H1 (cell line): Measurements from ENCODE around the gene ZNF407. TPM values are rescaled to one million over a fixed set of nuclear protein-coding genes. Genes with fewer than 3 reads are reported as not detected.

Experiments used
- CTCF ChIA-PET: fragments of 300-600 bp; sonication (Branson Sonifier 250); formaldehyde crosslinking; loops from one replicate; lab custom pipeline; 2021; ENCODE audit not compliant: partially characterized antibody; lab: Charles Lee
- POLR2A ChIA-PET: fragments of 300-600 bp; sonication (Branson Sonifier 250); formaldehyde crosslinking; loops from one replicate; lab custom pipeline; 2021; ENCODE audit warnings: inconsistent platforms; ENCODE audit not compliant: partially characterized antibody; lab: Charles Lee
- DNase-seq, 2 experiments: peaks; one replicate each; pipeline versions ENCODE4 v3.0.0 to v3.0.0-alpha.2; 2010 to 2022; ENCODE audit warnings: low spot score in 2 of 2, low read depth in 1 of 2, mixed read lengths in 1 of 2
- FAIRE-seq: peaks from 2 replicates; lab custom pipeline; 2011; peaks lifted over from hg19 to GRCh38; lab: Jason Lieb, UNC
- H2AFZ ChIP-seq: 2 replicates; pipeline ENCODE4 v1.8.1; 2012; ENCODE audit warnings: low read length, inconsistent platforms
- H2AK5ac ChIP-seq: 2 replicates; pipeline ENCODE4 v1.6.1; 2013; ENCODE audit warnings: low read depth, low read length
- H2BK120ac ChIP-seq: replicated peaks from 2 replicates; pipeline ENCODE3; 2013; ENCODE audit warnings: low read depth, low read length, inconsistent platforms
- H2BK12ac ChIP-seq: 2 replicates; pipeline ENCODE4 v1.6.1; 2013; ENCODE audit warnings: low read depth, low read length
- H2BK15ac ChIP-seq: 2 replicates; pipeline ENCODE4 v1.6.1; 2013; ENCODE audit warnings: low read length
- H2BK20ac ChIP-seq: 2 replicates; pipeline ENCODE4 v1.6.1; 2013; ENCODE audit warnings: low read length
- H2BK5ac ChIP-seq: 2 replicates; pipeline ENCODE4 v1.6.1; 2013; ENCODE audit warnings: low read depth, low read length
- H3K14ac ChIP-seq: 2 replicates; pipeline ENCODE4 v1.6.1; 2013; ENCODE audit warnings: inconsistent platforms; ENCODE audit not compliant: insufficient read length
- H3K18ac ChIP-seq: 2 replicates; pipeline ENCODE4 v1.6.1; 2013; ENCODE audit warnings: low read length; ENCODE audit errors: extremely low read depth
- H3K23ac ChIP-seq: 2 replicates; pipeline ENCODE4 v1.6.1; 2013; ENCODE audit warnings: inconsistent platforms; ENCODE audit not compliant: insufficient read length
- H3K23me2 ChIP-seq: 2 replicates; pipeline ENCODE4 v1.6.1; 2013; ENCODE audit warnings: low read depth, low read length
- H3K27ac ChIP-seq: 2 replicates; pipeline ENCODE4 v1.6.1; 2011; ENCODE audit warnings: low read depth, low read length, inconsistent platforms
- H3K27me3 ChIP-seq, 4 experiments: replicated peaks in 1 of 4; 1 replicate in 1 of 4; 2 replicates in 3 of 4; pipeline versions ENCODE4 v1.6.1 to v1.8.1; 2011 to 2013; ENCODE audit warnings: low read length in 3 of 4, mild to moderate bottlenecking in 3 of 4, inconsistent platforms in 2 of 4, mixed read lengths in 2 of 4, moderate library complexity in 1 of 4; ENCODE audit not compliant: control insufficient read depth in 3 of 4, insufficient read depth in 3 of 4; ENCODE audit errors: extremely low read depth in 1 of 4
- H3K36me3 ChIP-seq, 4 experiments: 2 replicates each; pipeline versions ENCODE4 v1.6.1 to v1.8.1; 2011 to 2013; ENCODE audit warnings: mild to moderate bottlenecking in 4 of 4, low read length in 3 of 4, moderate library complexity in 2 of 4, control low read depth in 1 of 4, inconsistent platforms in 1 of 4; ENCODE audit not compliant: insufficient read depth in 4 of 4, control insufficient read depth in 2 of 4
- H3K4ac ChIP-seq: replicated peaks from 2 replicates; pipeline ENCODE3; 2013; ENCODE audit warnings: low read length, low read depth, mixed read lengths, inconsistent platforms; ENCODE audit not compliant: insufficient read length
- H3K4me1 ChIP-seq, 4 experiments: replicated peaks in 1 of 4; 1 replicate in 1 of 4; 2 replicates in 3 of 4; pipeline versions ENCODE4 v1.6.1 to v1.8.1; 2011 to 2013; ENCODE audit warnings: low read length in 3 of 4, inconsistent platforms in 2 of 4, mixed read lengths in 1 of 4; ENCODE audit not compliant: insufficient read depth in 4 of 4, control insufficient read depth in 3 of 4
- H3K4me2 ChIP-seq, 2 experiments: 2 replicates each; pipeline versions ENCODE4 v1.6.1 to v1.8.1; 2011 to 2013; ENCODE audit warnings: low read depth in 2 of 2, low read length in 2 of 2, control low read depth in 1 of 2, inconsistent platforms in 1 of 2, mild to moderate bottlenecking in 1 of 2; ENCODE audit not compliant: insufficient read depth in 1 of 2
- H3K4me3 ChIP-seq, 4 experiments: fragments of 200-600, 300-600 bp in 1 of 4; sonication (generic), shearing (Covaris generic), sonication (Bioruptor Twin) in 1 of 4; 2 replicates each; pipeline versions ENCODE4 v1.5.1 to v1.8.1; 2011 to 2016; ENCODE audit warnings: low read length in 4 of 4, low read depth in 3 of 4, control low read depth in 2 of 4, inconsistent platforms in 2 of 4, mild to moderate bottlenecking in 2 of 4, mixed read lengths in 1 of 4, moderate library complexity in 1 of 4; ENCODE audit not compliant: insufficient read depth in 2 of 4; ENCODE audit errors: extremely low read depth in 1 of 4
- H3K56ac ChIP-seq: replicated peaks from 2 replicates; pipeline ENCODE3; 2013; ENCODE audit warnings: low read depth, mild to moderate bottlenecking, mixed read lengths, low read length, inconsistent platforms; ENCODE audit not compliant: insufficient read length
- H3K79me1 ChIP-seq: 2 replicates; pipeline ENCODE4 v1.6.1; 2013; ENCODE audit warnings: low read depth, low read length, control low read depth
- H3K79me2 ChIP-seq, 2 experiments: 2 replicates each; pipeline versions ENCODE4 v1.6.1 to v1.8.1; 2012 to 2013; ENCODE audit warnings: low read length in 2 of 2, mild to moderate bottlenecking in 2 of 2, inconsistent platforms in 1 of 2; ENCODE audit not compliant: insufficient read depth in 2 of 2, control insufficient read depth in 1 of 2
- H3K9ac ChIP-seq, 4 experiments: replicated peaks in 1 of 4; 1 replicate in 1 of 4; 2 replicates in 3 of 4; pipeline versions ENCODE4 v1.6.1 to v1.8.1; 2011 to 2013; ENCODE audit warnings: low read depth in 3 of 4, low read length in 3 of 4, control low read depth in 2 of 4, mild to moderate bottlenecking in 2 of 4, moderate library complexity in 2 of 4, inconsistent platforms in 1 of 4; ENCODE audit errors: extremely low read depth in 1 of 4
- H3K9me3 ChIP-seq, 2 experiments: 2 replicates each; pipeline versions ENCODE4 v1.6.1 to v1.8.1; 2012 to 2013; ENCODE audit warnings: mild to moderate bottlenecking in 2 of 2, moderate library complexity in 2 of 2, control low read depth in 1 of 2, inconsistent platforms in 1 of 2, low read depth in 1 of 2, low read length in 1 of 2, mixed read lengths in 1 of 2; ENCODE audit not compliant: insufficient read depth in 2 of 2
- H4K20me1 ChIP-seq, 2 experiments: replicated peaks in 1 of 2; 2 replicates each; pipeline versions ENCODE3 to v1.8.1; 2011 to 2013; ENCODE audit warnings: inconsistent platforms in 2 of 2, low read length in 2 of 2, mild to moderate bottlenecking in 1 of 2; ENCODE audit not compliant: insufficient read depth in 2 of 2, control insufficient read depth in 1 of 2
- H4K5ac ChIP-seq: 2 replicates; pipeline ENCODE4 v1.6.1; 2013; ENCODE audit warnings: low read length, low read depth, mixed read lengths, inconsistent platforms; ENCODE audit not compliant: insufficient read length
- H4K8ac ChIP-seq: 2 replicates; pipeline ENCODE4 v1.8.0; 2013; ENCODE audit warnings: mild to moderate bottlenecking, moderate library complexity, low read length, inconsistent platforms; ENCODE audit not compliant: insufficient read depth; ENCODE audit errors: extremely low read depth
- H4K91ac ChIP-seq: replicated peaks from 2 replicates; pipeline ENCODE3; 2013; ENCODE audit warnings: low read length, mixed read lengths, inconsistent platforms; ENCODE audit not compliant: insufficient read length
- ATF2 ChIP-seq: IDR thresholded peaks from 2 replicates; pipeline ENCODE4 v1.6.1; 2012; ENCODE audit warnings: low read length, inconsistent platforms
- CBX8 ChIP-seq: fragments of 300-800, 300-1000 bp; sonication (generic); IDR thresholded peaks from 2 replicates; pipeline ENCODE4 v1.7.1; 2016; ENCODE audit warnings: low read depth, low read length, borderline replicate concordance
- CTBP2 ChIP-seq: IDR thresholded peaks from 2 replicates; pipeline ENCODE4 v1.7.0; 2011; ENCODE audit warnings: borderline replicate concordance, mild to moderate bottlenecking, moderate library complexity, mixed read lengths, low read length; ENCODE audit not compliant: insufficient read depth, insufficient read length
- EGR1 ChIP-seq: IDR thresholded peaks from 2 replicates; pipeline ENCODE4 v1.6.1; 2011; ENCODE audit warnings: low read depth, low read length, borderline replicate concordance
- EP300 ChIP-seq, 2 experiments: IDR thresholded peaks; 1 replicate in 1 of 2; 2 replicates in 1 of 2; pipeline ENCODE4 v1.6.1; 2011 to 2012; ENCODE audit warnings: low read depth in 2 of 2, low read length in 2 of 2, mild to moderate bottlenecking in 2 of 2, borderline replicate concordance in 1 of 2, inconsistent platforms in 1 of 2, moderate library complexity in 1 of 2
- GTF2F1 ChIP-seq: IDR thresholded peaks from 2 replicates; pipeline ENCODE4 v1.6.1; 2012; ENCODE audit warnings: low read depth, low read length, improper control_type of control experiment, borderline replicate concordance
- HDAC6 ChIP-seq: IDR thresholded peaks from one replicate; pipeline ENCODE4 v1.7.1; 2012; ENCODE audit warnings: low read depth, mild to moderate bottlenecking, inconsistent platforms, low read length, moderate library complexity
- JUN ChIP-seq: IDR thresholded peaks from 2 replicates; pipeline ENCODE4 v1.6.1; 2011; ENCODE audit warnings: low read depth, mild to moderate bottlenecking, improper control_type of control experiment, low read length
- JUND ChIP-seq: IDR thresholded peaks from 2 replicates; pipeline ENCODE4 v1.6.1; 2011; ENCODE audit warnings: mild to moderate bottlenecking, improper control_type of control experiment, low read length
- TAF1 ChIP-seq: IDR thresholded peaks from 2 replicates; pipeline ENCODE4 v1.6.1; 2011; ENCODE audit warnings: mild to moderate bottlenecking, low read depth, low read length
- TEAD4 ChIP-seq: IDR thresholded peaks from 2 replicates; pipeline ENCODE4 v1.6.1; 2012; ENCODE audit warnings: low read depth, low read length, inconsistent platforms, mixed read lengths
- WGBS, 2 experiments: shearing (Covaris generic) in 1 of 2; methylation state at CpG; one replicate each; pipeline versions ENCODE4 v1.1.6 to v1.1.7; 2013 to 2015; ENCODE audit warnings: low lambda C conversion rate in 2 of 2, mixed read lengths in 2 of 2, inconsistent platforms in 1 of 2, low coverage in 1 of 2, missing lambda C conversion rate in 1 of 2; ENCODE audit not compliant: insufficient replicate concordance in 2 of 2, insufficient coverage in 1 of 2, insufficient read length in 1 of 2; ENCODE audit errors: extremely low coverage in 1 of 2, missing lambda C conversion rate in 1 of 2; 5-methylcytosine and 5-hydroxymethylcytosine counted together
- polyA plus RNA-seq, 7 experiments: library from polyadenylated mRNA; depleted of rRNA in 3 of 7; stranded (reverse) in 5 of 7; unstranded in 2 of 7; fragments of >200 nt in 5 of 7; fragments of 200-250 nt in 2 of 7; gene quantifications; 1 replicate in 5 of 7; 2 replicates in 1 of 7; 4 replicates in 1 of 7; pipeline versions ENCODE4 v1.2.1 to v1.2.3, GENCODE V29; 2011 to 2013; ENCODE audit warnings: missing spikeins in 2 of 7, mixed read lengths in 2 of 7
- total RNA-seq: library from RNA; stranded (reverse); fragmentation: NEBNext Ultra II Directional; extraction: Animal tissue kit (Norgen Biotek cat#: 25700); gene quantifications from 2 replicates; pipeline ENCODE4 v1.2.1, GENCODE V29; 2021
- TF ChIP-seq, protein P1 (sequence below): IDR thresholded peaks from 2 replicates; pipeline ENCODE4 v1.6.1; 2011; ENCODE audit warnings: low read length, improper control_type of control experiment

ZNF407 gene
- total and polyA plus RNA-seq, 2 of the 8 experiments (the other 6 are each of a cell fraction or from before 2014, with no cell fraction given): 1.5 to 6.8 TPM

GRCh38 chr18:75063196-75063595 is 465.5 kb downstream of the ZNF407 start:
- Histone ChIP-seq H2AFZ (no peak overlapping the region), H2AK5ac (no peak overlapping the region), H2BK5ac (no peak overlapping the region), H3K56ac (no peak overlapping the region), H2BK20ac (no peak overlapping the region), H3K23ac (no peak overlapping the region), H2BK120ac (no peak overlapping the region), H3K27me3 (no peaks in the 10 kb centered on the region), H4K5ac (no peak overlapping the region), H3K4ac (no peak overlapping the region), H3K4me2 (no peak overlapping the region), H3K79me2 (no peaks in the 10 kb centered on the region), H3K36me3 (no peaks in the 10 kb centered on the region), H3K23me2 (no peaks in the 10 kb centered on the region), H3K18ac (no peak overlapping the region), H3K79me1 (no peaks in the 10 kb centered on the region), H4K20me1 (no peaks in the 10 kb centered on the region), H3K9me3 (no peaks in the 10 kb centered on the region), H3K14ac (no peak overlapping the region), H3K27ac (no peak overlapping the region), H4K91ac (no peak overlapping the region), H2BK15ac (no peak overlapping the region), H3K4me3 (no peak overlapping the region), H3K9ac (no peak overlapping the region), H4K8ac (no peak overlapping the region), H2BK12ac (no peak overlapping the region), H3K4me1 (no peaks in the 10 kb centered on the region; a peak in 1 of 7 replicates)
- CTCF ChIA-PET: no interaction called here
- POLR2A ChIA-PET: no interaction called here
- FAIRE-seq: no peak
- 91% methylated on average over 26 of the region's 27 CpGs; no CpG with 5 or more reads in 1 of the 2 experiments for WGBS, 2 experiments
- no peak for DNase-seq
- TF ChIP-seq TAF1 (no peak), TEAD4 (no peak), ATF2 (no peak), JUN (no peak), JUND (no peak), EP300 (IDR thresholded peaks at IDR 0.05; ENCODE audit: borderline replicate concordance in 1 of 2, low read depth in 2 of 2, low read length in 2 of 2) (no peak), CTBP2 (no peak), CBX8 (no peak), HDAC6 (no peak), GTF2F1 (no peak), EGR1 (no peak)
- TF ChIP-seq, protein P1, sequence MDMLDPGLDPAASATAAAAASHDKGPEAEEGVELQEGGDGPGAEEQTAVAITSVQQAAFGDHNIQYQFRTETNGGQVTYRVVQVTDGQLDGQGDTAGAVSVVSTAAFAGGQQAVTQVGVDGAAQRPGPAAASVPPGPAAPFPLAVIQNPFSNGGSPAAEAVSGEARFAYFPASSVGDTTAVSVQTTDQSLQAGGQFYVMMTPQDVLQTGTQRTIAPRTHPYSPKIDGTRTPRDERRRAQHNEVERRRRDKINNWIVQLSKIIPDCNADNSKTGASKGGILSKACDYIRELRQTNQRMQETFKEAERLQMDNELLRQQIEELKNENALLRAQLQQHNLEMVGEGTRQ: no peak
